ENCODE data around the gene TTC27. TPM values are rescaled to one million over a fixed set of nuclear protein-coding genes. Genes with fewer than 3 reads are reported as not detected.
"Not testable (repeated sequence)": the region's sequence is repeated elsewhere in the genome, so short reads cannot be mapped to it uniquely, and the experiment has no call there.

The TTC27 gene
- total RNA-seq, 2 donors from 2014 or later = 21.3 to 43.2 TPM

DNA sequence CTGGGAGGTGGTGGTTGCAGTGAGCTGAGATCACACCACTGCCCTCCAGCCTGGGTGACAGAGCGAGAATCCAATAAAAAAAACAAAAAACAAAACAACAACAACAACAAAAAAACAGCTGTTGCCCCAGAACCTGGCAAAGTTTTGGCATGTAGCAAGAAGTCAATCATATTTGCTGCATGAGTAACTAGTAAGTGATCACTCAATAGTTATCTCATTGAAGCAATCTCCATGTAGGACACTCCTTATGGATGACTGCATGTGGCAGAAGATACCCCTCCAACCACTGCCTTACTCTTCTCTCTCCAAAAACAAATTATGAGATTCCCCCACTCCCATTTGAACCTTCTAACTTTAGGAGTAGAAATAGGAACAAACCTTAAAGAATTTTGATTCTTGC lies 113.7 kb downstream of the TTC27 start:
- DNase-seq (ENCODE audit: low spot score) (no peak), ATAC-seq (no peak)
- no peaks in the 10 kb centered on the region for H3K9me3 Mint-ChIP-seq
- no peaks in the 10 kb centered on the region for H3K27me3 Mint-ChIP-seq
- H3K36me3 Mint-ChIP-seq = peaks cover 20% of the 10 kb centered on the region
- H3K4me3 Mint-ChIP-seq = no peak overlapping the region
- no peak overlapping the region for H3K27ac Mint-ChIP-seq
- H3K4me1 Mint-ChIP-seq (ENCODE audit: low read depth in 2 of 2) = no peaks in the 10 kb centered on the region

DNA sequence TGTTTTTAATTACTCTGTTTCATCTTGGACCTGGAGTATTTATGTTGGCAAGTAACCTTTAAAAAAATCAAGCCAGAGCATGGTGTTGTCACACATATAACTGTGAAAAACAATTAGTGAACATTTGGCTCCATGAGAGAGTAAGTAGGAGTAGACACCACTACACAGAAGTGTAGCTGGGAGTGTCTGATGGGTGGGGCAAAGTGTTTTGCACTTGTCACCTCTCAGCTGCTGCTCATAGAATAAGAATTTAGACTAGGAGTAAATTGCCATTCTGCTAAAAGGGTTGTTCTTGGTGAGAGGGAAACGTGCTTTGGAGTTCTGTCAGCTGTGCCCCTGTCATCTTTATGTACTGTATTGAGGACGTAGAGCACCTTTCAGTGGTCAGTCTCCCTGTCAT lies 114.5 kb downstream of the TTC27 start:
- Mint-ChIP-seq H3K4me1 (ENCODE audit: low read depth in 2 of 2) (no peaks in the 10 kb centered on the region), H3K27me3 (no peaks in the 10 kb centered on the region), H3K27ac (no peak overlapping the region), H3K9me3 (no peaks in the 10 kb centered on the region), H3K4me3 (no peak overlapping the region), H3K36me3 (peaks cover 15% of the 10 kb centered on the region)
- no peak for DNase-seq (ENCODE audit: low spot score)
- ATAC-seq = no peak

DNA sequence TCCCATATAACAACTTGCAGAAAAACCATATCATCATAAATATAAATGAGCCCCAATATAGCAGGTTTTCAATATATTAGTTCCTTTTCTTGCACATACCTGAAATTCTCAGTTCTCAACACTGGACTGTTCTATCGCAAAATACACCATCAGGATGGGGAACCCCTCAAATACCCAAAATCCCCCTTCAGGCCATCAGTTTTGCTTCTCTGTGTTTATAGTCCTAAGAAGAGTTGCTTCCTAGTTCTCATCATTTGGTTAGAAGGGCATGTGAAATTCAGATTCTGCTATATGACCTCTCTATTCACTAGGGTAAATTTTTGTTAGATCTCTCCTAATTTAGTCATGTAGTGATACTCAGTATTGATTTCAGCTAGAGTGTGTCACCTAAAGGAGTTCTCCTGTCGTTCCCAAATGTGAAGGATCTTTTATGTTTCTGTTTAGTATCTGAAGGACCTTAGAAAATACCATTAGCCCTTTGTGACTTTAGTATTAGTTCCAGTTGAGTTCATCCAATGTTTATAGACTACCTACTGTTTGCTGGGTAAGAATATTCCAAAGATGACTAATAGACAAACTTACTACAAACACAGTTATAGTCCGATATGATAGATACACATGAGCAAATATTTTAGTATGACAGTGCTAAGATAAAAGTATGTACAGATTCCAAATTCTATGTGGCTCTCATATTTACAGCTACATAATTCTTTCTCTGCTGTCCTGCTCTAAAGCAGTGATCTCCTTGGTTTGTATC lies 115.8 kb downstream of the TTC27 start:
- H3K36me3 Mint-ChIP-seq = peaks cover 15% of the 10 kb centered on the region
- no peak overlapping the region for H3K27ac Mint-ChIP-seq
- no peaks in the 10 kb centered on the region for H3K9me3 Mint-ChIP-seq
- no peak for DNase-seq (ENCODE audit: low spot score)
- H3K4me3 Mint-ChIP-seq = no peak overlapping the region
- no peaks in the 10 kb centered on the region for H3K4me1 Mint-ChIP-seq (ENCODE audit: low read depth in 2 of 2)
- no peaks in the 10 kb centered on the region for H3K27me3 Mint-ChIP-seq
- ATAC-seq = no peak

DNA sequence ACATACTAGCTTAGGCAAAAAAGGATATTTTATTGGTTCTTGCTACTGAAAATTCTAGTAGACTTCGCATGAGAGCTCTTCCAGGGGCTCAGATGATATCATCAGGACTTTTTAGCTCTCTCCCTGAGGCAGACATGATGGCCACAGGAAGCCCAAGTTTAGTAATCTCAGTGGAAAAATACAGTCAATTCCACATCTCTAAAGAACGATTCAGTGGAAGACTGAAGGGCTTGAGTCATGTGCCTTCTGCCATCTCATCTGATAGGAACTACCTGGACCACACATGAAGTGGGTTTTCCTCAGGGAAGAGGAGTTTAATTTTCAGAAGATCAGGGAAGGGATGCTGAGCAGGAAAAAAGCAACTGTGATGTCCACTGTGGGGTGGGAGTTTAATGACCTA lies 117.3 kb downstream of the TTC27 start:
- Mint-ChIP-seq H3K27ac (no peak overlapping the region), H3K4me1 (ENCODE audit: low read depth in 2 of 2) (no peaks in the 10 kb centered on the region), H3K9me3 (no peaks in the 10 kb centered on the region), H3K27me3 (no peaks in the 10 kb centered on the region), H3K36me3 (peaks cover 19% of the 10 kb centered on the region), H3K4me3 (no peak overlapping the region)
- DNase-seq (ENCODE audit: low spot score) (no peak), ATAC-seq (no peak)

DNA sequence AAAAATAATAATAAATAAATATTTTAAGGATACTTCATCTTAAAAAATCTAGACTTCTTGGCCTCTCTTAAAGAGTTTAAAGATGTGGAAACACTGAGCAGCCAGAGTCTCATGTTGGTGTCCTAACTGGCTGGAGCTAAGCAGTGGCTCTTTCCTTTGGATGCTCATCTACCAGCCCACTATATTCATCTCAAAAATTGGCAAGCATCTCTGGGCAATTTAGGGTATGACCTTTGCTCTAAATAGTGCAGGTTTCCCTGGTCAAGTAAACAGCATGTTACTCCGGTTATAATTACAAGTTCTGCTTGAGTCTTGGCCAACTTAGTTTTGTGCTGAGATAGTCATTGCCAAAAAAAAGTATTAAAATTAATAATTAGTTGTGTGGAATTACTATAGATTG lies 117.8 kb downstream of the TTC27 start:
- H3K9me3 Mint-ChIP-seq = no peaks in the 10 kb centered on the region
- peaks cover 19% of the 10 kb centered on the region for H3K36me3 Mint-ChIP-seq
- H3K27ac Mint-ChIP-seq = no peak overlapping the region
- no peaks in the 10 kb centered on the region for H3K27me3 Mint-ChIP-seq
- no peaks in the 10 kb centered on the region for H3K4me1 Mint-ChIP-seq (ENCODE audit: low read depth in 2 of 2)
- ATAC-seq = no peak
- DNase-seq (ENCODE audit: low spot score) = no peak
- no peak overlapping the region for H3K4me3 Mint-ChIP-seq

DNA sequence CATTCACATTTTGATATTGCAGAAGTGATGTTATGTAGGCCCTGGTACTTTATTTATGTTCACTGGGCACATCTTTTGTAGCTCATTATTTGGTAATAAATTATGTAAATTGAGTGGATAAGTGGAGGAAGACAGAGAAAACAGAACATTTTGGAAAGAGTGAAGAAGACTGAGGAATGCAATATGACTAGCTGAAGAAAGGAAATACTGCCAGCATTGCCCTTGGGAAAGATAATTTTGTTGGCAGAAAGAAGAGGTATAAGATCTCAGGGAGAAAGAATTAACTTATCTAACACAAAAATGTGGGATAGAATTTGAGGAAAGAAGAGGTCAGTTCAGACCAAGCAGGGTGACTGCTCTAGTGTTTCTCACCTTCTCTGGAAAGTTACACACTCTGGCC lies 118.8 kb downstream of the TTC27 start:
- Mint-ChIP-seq H3K36me3 (peaks cover 19% of the 10 kb centered on the region), H3K27me3 (no peaks in the 10 kb centered on the region), H3K9me3 (no peaks in the 10 kb centered on the region), H3K27ac (no peak overlapping the region), H3K4me3 (no peak overlapping the region), H3K4me1 (ENCODE audit: low read depth in 2 of 2) (no peaks in the 10 kb centered on the region)
- ATAC-seq (no peak), DNase-seq (ENCODE audit: low spot score) (no peak)

DNA sequence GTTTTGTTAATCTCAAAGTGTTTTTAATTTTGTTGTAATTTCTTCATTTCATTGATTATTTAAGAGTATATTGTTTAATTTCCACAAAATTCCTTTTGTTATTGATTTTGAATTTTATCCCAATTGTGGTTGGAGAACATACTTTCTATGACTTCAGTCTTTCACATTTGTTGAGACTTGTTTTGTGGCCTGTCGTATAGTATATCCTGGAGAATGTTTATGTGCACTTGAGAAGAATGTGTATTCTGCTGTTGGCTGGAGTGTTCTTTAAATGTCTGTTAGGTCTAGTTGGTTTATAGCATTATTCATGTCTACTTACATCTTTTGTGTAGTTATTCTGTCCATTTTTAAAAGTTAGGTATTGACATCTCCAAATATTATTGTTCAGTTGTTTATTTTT lies 120.3 kb downstream of the TTC27 start:
- DNase-seq (ENCODE audit: low spot score) = no peak
- Mint-ChIP-seq H3K36me3 (peaks cover 18% of the 10 kb centered on the region), H3K4me3 (no peak overlapping the region), H3K9me3 (no peaks in the 10 kb centered on the region), H3K4me1 (ENCODE audit: low read depth in 2 of 2) (no peaks in the 10 kb centered on the region), H3K27ac (no peak overlapping the region), H3K27me3 (no peaks in the 10 kb centered on the region)
- no peak for ATAC-seq

DNA sequence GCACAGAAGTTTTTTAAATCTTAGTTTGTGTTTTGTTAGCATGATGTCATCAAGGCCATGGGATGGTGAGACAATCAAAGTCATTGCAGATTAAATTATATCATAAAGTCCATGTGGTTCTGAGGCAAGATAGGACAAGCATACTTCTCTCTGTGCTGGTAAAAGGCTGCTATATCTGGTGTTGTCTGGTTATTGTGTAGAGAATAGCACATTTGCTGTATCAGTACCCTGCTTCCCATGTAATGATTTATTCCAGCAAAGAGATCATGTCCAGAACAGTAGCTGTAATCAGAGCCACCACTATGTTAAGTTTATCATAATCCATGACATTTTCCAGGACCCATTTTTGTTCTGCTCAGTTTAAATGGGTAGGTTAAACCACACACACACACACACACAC lies 123.0 kb downstream of the TTC27 start:
- Mint-ChIP-seq H3K4me3 (no peak overlapping the region), H3K9me3 (no peaks in the 10 kb centered on the region), H3K27me3 (no peaks in the 10 kb centered on the region), H3K4me1 (ENCODE audit: low read depth in 2 of 2) (peaks cover 5 to 7% of the 10 kb centered on the region in 2 donors), H3K36me3 (peaks cover 4% of the 10 kb centered on the region), H3K27ac (no peak overlapping the region)
- no peak for ATAC-seq
- no peak for DNase-seq (ENCODE audit: low spot score)

DNA sequence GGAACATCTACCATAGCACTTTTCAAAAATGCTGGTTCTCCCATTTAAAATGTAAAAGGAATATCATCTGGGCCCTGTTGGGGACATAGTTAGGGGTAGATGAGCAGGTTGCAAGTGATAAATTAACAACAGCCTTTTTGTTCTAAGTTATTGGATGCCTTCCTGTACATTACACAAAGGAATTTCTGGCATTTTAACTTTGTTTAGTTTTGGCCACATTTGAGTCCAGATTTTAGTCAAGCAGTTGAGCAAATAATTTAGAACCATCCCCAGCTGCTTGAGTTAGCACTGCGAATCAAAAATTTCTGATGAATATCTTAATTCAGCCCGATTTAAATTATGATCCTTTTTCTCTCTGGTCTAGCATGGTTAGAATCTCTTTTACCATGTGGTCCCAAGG lies 124.4 kb downstream of the TTC27 start:
- Mint-ChIP-seq H3K4me1 (ENCODE audit: low read depth in 2 of 2) (peaks cover 13 to 20% of the 10 kb centered on the region in 2 donors), H3K27ac (no peak overlapping the region), H3K4me3 (no peak overlapping the region), H3K27me3 (no peaks in the 10 kb centered on the region), H3K9me3 (no peaks in the 10 kb centered on the region), H3K36me3 (peaks cover 4% of the 10 kb centered on the region)
- ATAC-seq (no peak), DNase-seq (ENCODE audit: low spot score) (no peak)

DNA sequence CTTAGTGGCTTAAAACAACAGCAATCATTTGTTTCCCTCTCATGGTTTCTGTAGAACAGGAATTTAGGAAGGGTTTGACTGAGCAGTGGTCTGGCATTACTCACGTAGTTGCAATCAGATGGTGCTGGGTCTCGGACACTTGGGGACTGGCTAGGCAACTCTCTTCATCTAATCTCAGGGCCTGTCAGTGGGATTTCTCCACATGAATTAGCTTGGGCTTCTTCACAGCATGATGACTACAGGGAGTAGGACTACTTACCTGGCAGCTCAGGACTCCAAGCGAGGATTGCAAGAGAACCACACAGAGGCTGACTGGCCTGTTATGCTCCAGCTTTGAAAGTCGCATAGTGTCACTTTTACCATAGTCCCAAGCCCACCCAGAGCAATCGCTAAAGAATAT lies 125.1 kb downstream of the TTC27 start:
- Mint-ChIP-seq H3K4me1 (ENCODE audit: low read depth in 2 of 2) (peaks cover 16 to 24% of the 10 kb centered on the region in 2 donors), H3K27me3 (no peaks in the 10 kb centered on the region), H3K9me3 (no peaks in the 10 kb centered on the region), H3K36me3 (peaks cover 4% of the 10 kb centered on the region), H3K4me3 (no peak overlapping the region), H3K27ac (no peak overlapping the region)
- ATAC-seq = no peak
- DNase-seq (ENCODE audit: low spot score) = no peak

DNA sequence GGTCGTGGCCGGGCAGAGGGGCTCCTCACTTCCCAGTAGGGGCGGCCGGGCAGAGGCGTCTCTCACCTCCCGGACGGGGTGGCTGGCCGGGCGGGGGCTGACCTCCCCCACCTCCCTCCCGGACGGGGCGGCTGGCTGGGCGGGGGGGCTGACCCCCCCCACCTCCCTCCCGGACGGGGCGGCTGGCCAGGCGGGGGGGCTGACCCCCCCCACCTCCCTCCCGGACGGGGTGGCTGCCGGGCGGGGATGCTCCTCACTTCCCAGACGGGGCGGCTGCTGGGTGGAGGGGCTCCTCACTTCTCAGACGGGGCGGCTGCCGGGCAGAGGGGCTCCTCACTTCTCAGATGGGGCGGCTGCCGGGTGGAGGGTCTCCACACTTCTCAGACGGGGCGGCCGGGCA lies 126.8 kb downstream of the TTC27 start:
- H3K27ac Mint-ChIP-seq; H3K9me3 Mint-ChIP-seq; H3K36me3 Mint-ChIP-seq; DNase-seq (ENCODE audit: low spot score); ATAC-seq; H3K4me3 Mint-ChIP-seq; H3K27me3 Mint-ChIP-seq: not testable (repeated sequence)
- peaks cover 16 to 24% of the 10 kb centered on the region in 2 donors for H3K4me1 Mint-ChIP-seq (ENCODE audit: low read depth in 2 of 2)

DNA sequence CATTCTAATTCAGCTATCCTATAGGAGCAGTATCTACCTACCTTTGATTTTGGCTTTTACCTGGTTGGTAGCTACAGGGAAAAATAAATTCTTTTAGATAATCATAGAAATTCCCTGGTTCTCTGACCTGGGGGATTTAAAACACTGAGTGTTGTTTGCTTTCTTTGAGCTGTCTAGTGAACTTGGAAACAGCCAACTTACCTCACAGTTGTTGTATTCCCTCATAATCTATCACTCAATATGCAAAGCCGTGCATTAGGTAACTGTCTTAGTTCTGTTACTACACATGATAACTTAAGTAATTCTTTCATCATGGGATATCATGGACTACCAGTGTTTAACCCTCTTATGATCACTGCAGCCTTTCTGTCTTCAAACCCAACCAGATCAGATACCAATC lies 127.8 kb downstream of the TTC27 start:
- no peaks in the 10 kb centered on the region for H3K27me3 Mint-ChIP-seq
- peaks cover 5% of the 10 kb centered on the region for H3K36me3 Mint-ChIP-seq
- peaks cover 16 to 24% of the 10 kb centered on the region in 2 donors for H3K4me1 Mint-ChIP-seq (ENCODE audit: low read depth in 2 of 2)
- peak overlapping the region; percentile 80 for H3K4me3 Mint-ChIP-seq
- H3K9me3 Mint-ChIP-seq = no peaks in the 10 kb centered on the region
- ATAC-seq (no peak), DNase-seq (ENCODE audit: low spot score) (no peak)
- peak overlapping the region; percentile 68 to 80 for H3K27ac Mint-ChIP-seq

DNA sequence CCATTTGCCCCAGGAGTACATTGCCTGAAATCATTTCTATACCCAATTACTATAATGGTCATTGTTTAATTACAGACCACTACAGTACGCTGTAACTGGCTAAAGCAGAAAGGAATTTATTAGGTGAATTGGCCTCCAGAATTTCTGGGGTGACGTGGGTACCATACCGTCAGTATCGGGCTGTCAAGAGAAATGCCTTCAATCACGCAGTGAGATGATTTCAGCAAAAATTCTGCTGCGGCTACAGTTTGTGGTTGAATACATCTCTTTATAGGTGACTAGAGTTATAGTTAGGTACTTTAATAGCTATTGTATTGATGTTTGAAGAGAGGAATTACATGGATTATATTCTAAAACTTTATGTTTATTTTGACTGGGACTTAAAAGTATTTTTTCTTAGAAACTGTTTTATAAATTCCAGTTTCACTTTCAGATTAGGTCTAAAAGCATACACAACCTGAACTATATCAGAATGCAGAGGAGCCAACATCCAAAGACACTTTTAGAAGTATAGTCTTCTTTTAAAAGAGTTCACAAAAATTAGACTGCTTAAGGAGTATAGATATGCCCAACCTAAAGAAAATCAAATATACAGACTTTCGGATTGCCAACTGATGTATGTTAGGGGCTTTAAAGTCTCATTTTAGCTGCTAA lies 128.4 kb downstream of the TTC27 start:
- ATAC-seq = no peak
- peak overlapping the region; percentile 68 to 80 for H3K27ac Mint-ChIP-seq
- H3K27me3 Mint-ChIP-seq = no peaks in the 10 kb centered on the region
- peaks cover 5% of the 10 kb centered on the region for H3K36me3 Mint-ChIP-seq
- H3K4me3 Mint-ChIP-seq = peak overlapping the region; percentile 80
- DNase-seq (ENCODE audit: low spot score) = no peak
- no peaks in the 10 kb centered on the region for H3K9me3 Mint-ChIP-seq
- peaks cover 16 to 24% of the 10 kb centered on the region in 2 donors for H3K4me1 Mint-ChIP-seq (ENCODE audit: low read depth in 2 of 2)

DNA sequence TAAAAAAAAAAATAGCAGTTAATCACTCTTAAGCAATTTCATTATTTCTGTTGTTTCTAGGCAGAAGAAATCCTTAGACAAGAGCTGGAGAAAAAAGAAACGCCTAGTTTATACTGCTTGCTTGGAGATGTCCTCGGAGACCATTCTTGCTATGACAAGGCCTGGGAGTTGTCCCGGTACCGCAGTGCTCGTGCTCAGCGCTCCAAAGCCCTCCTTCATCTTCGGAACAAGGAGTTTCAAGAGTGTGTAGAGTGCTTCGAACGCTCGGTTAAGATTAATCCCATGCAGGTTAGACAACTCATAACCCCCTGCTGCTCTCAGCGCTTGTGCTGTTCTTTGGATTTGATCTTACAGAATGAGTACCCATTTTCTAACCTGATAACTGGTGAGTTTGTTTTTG lies 130.4 kb downstream of the TTC27 start:
- H3K27me3 Mint-ChIP-seq = no peaks in the 10 kb centered on the region
- H3K4me1 Mint-ChIP-seq (ENCODE audit: low read depth in 2 of 2) = peaks cover 16 to 29% of the 10 kb centered on the region in 2 donors
- H3K27ac Mint-ChIP-seq = no peak overlapping the region
- H3K4me3 Mint-ChIP-seq = no peak overlapping the region
- peaks cover 5% of the 10 kb centered on the region for H3K36me3 Mint-ChIP-seq
- no peaks in the 10 kb centered on the region for H3K9me3 Mint-ChIP-seq
- ATAC-seq = no peak
- DNase-seq (ENCODE audit: low spot score) = no peak
